MCF 10A (cell line): Measurements from ENCODE around the gene GTF2IRD1. TPM values are rescaled to one million over a fixed set of nuclear protein-coding genes. Genes with fewer than 3 reads are reported as not detected.

Experiments
- BruUV-seq: library from RNA; stranded (reverse); fragments of 400-500 nt; replicated peaks from 2 replicates; lab custom pipeline; 2021; lab: Mats Ljungman, UMichigan
- CTCF ChIA-PET: fragments of 300-600 bp; sonication (Branson Sonifier 250); formaldehyde crosslinking; extraction: SDS; loops from one replicate; lab custom pipeline; 2021; ENCODE audit warnings: antibody characterized with exemption, inconsistent platforms; lab: Yijun Ruan, JAX
- POLR2A ChIA-PET: fragments of 300-600, 350-650 bp; sonication (Branson Sonifier 250); formaldehyde crosslinking; extraction: SDS; loops from one replicate; lab custom pipeline; 2020; ENCODE audit warnings: antibody characterized with exemption, inconsistent platforms; lab: Yijun Ruan, JAX
- DNase-seq: peaks from one replicate; pipeline ENCODE4 v3.0.0-alpha.2; 2018; ENCODE audit not compliant: unreplicated experiment
- H3K27ac Mint-ChIP-seq: one replicate; pipeline ENCODE4 v1.8.0; 2022; ENCODE audit warnings: mild to moderate bottlenecking, low read depth, mixed read lengths; ENCODE audit not compliant: unreplicated experiment
- H3K27me3 Mint-ChIP-seq: one replicate; pipeline ENCODE4 v1.8.0; 2022; ENCODE audit warnings: mixed read lengths; ENCODE audit not compliant: insufficient read depth, unreplicated experiment
- H3K36me3 Mint-ChIP-seq: one replicate; pipeline ENCODE4 v1.8.0; 2022; ENCODE audit warnings: mild to moderate bottlenecking, moderate library complexity, mixed read lengths; ENCODE audit not compliant: insufficient read depth, unreplicated experiment
- H3K4me1 Mint-ChIP-seq: one replicate; pipeline ENCODE4 v1.8.0; 2022; ENCODE audit warnings: mixed read lengths; ENCODE audit not compliant: insufficient read depth, unreplicated experiment
- H3K4me3 Mint-ChIP-seq: one replicate; pipeline ENCODE4 v1.8.0; 2022; ENCODE audit warnings: mild to moderate bottlenecking, moderate library complexity, mixed read lengths; ENCODE audit not compliant: unreplicated experiment
- H3K9me3 Mint-ChIP-seq: one replicate; pipeline ENCODE4 v1.8.0; 2022; ENCODE audit warnings: mixed read lengths; ENCODE audit not compliant: unreplicated experiment
- CTCF ChIP-seq: fragments of 200-600 bp; IDR thresholded peaks from one replicate; pipeline ENCODE4 v1.8.0; 2022; ENCODE audit warnings: antibody characterized with exemption, mild to moderate bottlenecking; ENCODE audit not compliant: unreplicated experiment
- intact Hi-C: fragments of 100-400 bp; cut with micrococcal nuclease; formaldehyde crosslinking; loops from 2 replicates; pipeline ENCODE4 v1.14.1; 2022
- total RNA-seq: library from RNA; stranded (reverse); gene quantifications from 2 replicates; pipeline ENCODE4 v1.2.3, GENCODE V29; 2022

The GTF2IRD1 gene
- total RNA-seq, 1 experiment from 2014 or later: 77.6 TPM

- Mint-ChIP-seq H3K27ac (peak overlapping the region; percentile 98), H3K4me3 (peak overlapping the region; percentile 72), H3K9me3 (no peaks in the 10 kb centered on the region), H3K27me3 (no peaks in the 10 kb centered on the region), H3K4me1 (peaks cover 49% of the 10 kb centered on the region), H3K36me3 (peaks cover under 1% of the 10 kb centered on the region)
- BruUV-seq: TSS peak; percentile 37
- peak; percentile 84 for DNase-seq
- POLR2A ChIA-PET: interaction anchor here (0.7 to 7.9 kb wide), 11 partner anchors 16 to 1878 kb away, joined by 3 to 101 read pairs (median 4); partner anchors contain the start of genes GTF2IRD1 and YWHAG
- intact Hi-C loops: loop anchor here (1.0 to 5.0 kb wide), 2 partner anchors 29 to 61 kb away; no protein-coding TSS in a partner anchor
- TF ChIP-seq CTCF: no peak
- CTCF ChIA-PET: interaction anchor here (0.9 kb wide), 1 partner anchor 94 kb away, joined by 4 read pairs; no protein-coding TSS in a partner anchor
Observed at GRCh38 chr7:74480861-74481417, 27.2 kb downstream of the GTF2IRD1 start.

GRCh38 chr7:74481458-74482196 lies 27.9 kb downstream of the GTF2IRD1 start:
- DNase-seq: peak; percentile 48
- peak overlapping the region; percentile 98 for H3K27ac Mint-ChIP-seq
- TF ChIP-seq CTCF: no peak
- H3K36me3 Mint-ChIP-seq: no peaks in the 10 kb centered on the region
- POLR2A ChIA-PET: interaction anchor here (0.7 to 7.9 kb wide), 11 partner anchors 16 to 1877 kb away, joined by 3 to 101 read pairs (median 4); partner anchors contain the start of genes GTF2IRD1 and YWHAG
- peaks cover 42% of the 10 kb centered on the region for H3K4me1 Mint-ChIP-seq
- TSS peak; percentile 32 for BruUV-seq
- H3K9me3 Mint-ChIP-seq: no peaks in the 10 kb centered on the region
- intact Hi-C loops: loop anchor here (5.0 kb wide), 1 partner anchor 61 kb away; no protein-coding TSS in a partner anchor
- no peaks in the 10 kb centered on the region for H3K27me3 Mint-ChIP-seq
- H3K4me3 Mint-ChIP-seq: peak overlapping the region; percentile 72
- CTCF ChIA-PET: interaction anchor here (0.5 to 0.9 kb wide), 2 partner anchors 48 to 94 kb away, joined by 3 to 4 read pairs; no protein-coding TSS in a partner anchor

GRCh38 chr7:74482197-74482467 lies 28.4 kb downstream of the GTF2IRD1 start:
- peak overlapping the region; percentile 54 for H3K4me3 Mint-ChIP-seq
- ChIA-PET POLR2A (interaction anchor here (0.7 to 7.9 kb wide), 4 partner anchors 20 to 307 kb away, joined by 3 to 101 read pairs (median 4); partner anchors contain the start of gene GTF2IRD1), CTCF (interaction anchor here (0.5 to 0.9 kb wide), 2 partner anchors 48 to 64 kb away, joined by 3 read pairs; no protein-coding TSS in a partner anchor)
- H3K27ac Mint-ChIP-seq: peak overlapping the region; percentile 86
- no peak for TF ChIP-seq CTCF
- H3K36me3 Mint-ChIP-seq: no peaks in the 10 kb centered on the region
- peaks cover 37% of the 10 kb centered on the region for H3K4me1 Mint-ChIP-seq
- BruUV-seq: TSS peak; percentile 53
- no peaks in the 10 kb centered on the region for H3K27me3 Mint-ChIP-seq
- no peaks in the 10 kb centered on the region for H3K9me3 Mint-ChIP-seq
- intact Hi-C loops: loop anchor here (5.0 kb wide), 1 partner anchor 60 kb away; no protein-coding TSS in a partner anchor
- DNase-seq: peak; percentile 21
